NB4 (cell line): Measurements from ENCODE around the gene SH3PXD2A.

ENCODE experiments used
- DNase-seq: peaks from one replicate; pipeline ENCODE4 v3.0.0; 2010; ENCODE audit warnings: low read depth
- H3K4me3 ChIP-seq: one replicate; pipeline ENCODE4 v1.5.1; 2011; ENCODE audit warnings: mild to moderate bottlenecking, low read depth, low read length, moderate library complexity
- CTCF ChIP-seq: IDR thresholded peaks from one replicate; pipeline ENCODE4 v1.5.1; 2012; ENCODE audit warnings: low read depth, low read length
- MAX ChIP-seq: IDR thresholded peaks from 2 replicates; pipeline ENCODE4 v1.6.1; 2011; ENCODE audit warnings: low read depth, low read length
- MYC ChIP-seq: IDR thresholded peaks from 2 replicates; pipeline ENCODE4 v1.6.1; 2011; ENCODE audit warnings: low read depth, low read length
- POLR2A ChIP-seq: IDR thresholded peaks from 2 replicates; pipeline ENCODE4 v1.6.1; 2011; ENCODE audit warnings: mild to moderate bottlenecking; ENCODE audit not compliant: insufficient read length; ENCODE audit errors: extremely low read depth

SH3PXD2A gene

DNA sequence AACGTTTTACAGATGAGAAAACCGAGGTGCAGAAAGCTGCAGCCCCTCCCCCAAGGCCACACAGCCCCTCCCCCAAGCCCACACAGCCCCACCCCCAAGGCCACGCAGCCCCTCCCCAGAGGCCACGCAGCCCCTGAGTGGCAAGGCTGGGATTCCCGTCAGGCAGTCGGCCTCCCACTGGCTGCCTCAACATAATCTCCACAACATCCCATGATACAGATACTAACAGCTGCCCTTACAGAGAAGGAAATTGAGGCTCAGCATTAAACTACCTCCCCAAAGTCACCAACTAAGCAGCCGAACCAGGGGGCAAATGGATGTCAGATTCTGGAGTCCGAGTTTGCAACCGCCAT, 15.9 kb downstream of the SH3PXD2A start:
- TF ChIP-seq CTCF = no peak
- TF ChIP-seq MYC = no peak
- no peak for TF ChIP-seq POLR2A
- TF ChIP-seq MAX = no peak
- H3K4me3 ChIP-seq = no peak overlapping the region
- DNase-seq = no peak

DNA sequence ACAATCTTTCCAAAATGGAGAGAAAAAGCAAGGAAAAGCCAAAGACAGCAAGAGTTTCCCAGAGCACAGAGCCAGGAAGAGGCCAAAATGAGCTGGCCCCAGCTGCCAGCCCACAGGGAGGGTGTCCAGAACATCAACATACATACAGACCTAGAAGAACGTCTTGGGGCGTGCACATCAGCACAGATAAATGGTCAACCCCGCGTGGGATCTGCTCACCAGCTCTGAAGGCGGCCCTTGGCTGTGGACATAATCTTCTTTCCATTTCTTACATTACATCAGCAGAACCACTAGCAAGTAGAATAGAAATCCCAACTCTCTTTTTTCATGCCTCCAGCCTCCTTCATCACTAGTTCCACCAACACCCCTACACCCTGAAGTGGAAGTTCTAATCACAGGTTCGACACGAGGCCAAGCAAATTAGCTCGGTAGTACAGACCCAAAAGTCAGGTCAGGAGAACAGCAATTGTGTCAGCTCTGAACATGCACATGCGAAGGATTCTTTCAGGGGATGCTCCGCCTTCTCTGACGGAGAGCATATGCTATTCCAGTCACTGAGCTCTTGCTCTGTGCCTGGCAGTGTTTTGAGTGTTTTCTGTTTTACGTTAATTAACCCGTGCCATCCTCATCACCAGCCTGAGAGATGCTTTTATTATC, 16.4 kb downstream of the SH3PXD2A start:
- no peak overlapping the region for H3K4me3 ChIP-seq
- no peak for DNase-seq
- TF ChIP-seq MYC = no peak
- no peak for TF ChIP-seq POLR2A
- no peak for TF ChIP-seq MAX
- TF ChIP-seq CTCF = no peak

DNA sequence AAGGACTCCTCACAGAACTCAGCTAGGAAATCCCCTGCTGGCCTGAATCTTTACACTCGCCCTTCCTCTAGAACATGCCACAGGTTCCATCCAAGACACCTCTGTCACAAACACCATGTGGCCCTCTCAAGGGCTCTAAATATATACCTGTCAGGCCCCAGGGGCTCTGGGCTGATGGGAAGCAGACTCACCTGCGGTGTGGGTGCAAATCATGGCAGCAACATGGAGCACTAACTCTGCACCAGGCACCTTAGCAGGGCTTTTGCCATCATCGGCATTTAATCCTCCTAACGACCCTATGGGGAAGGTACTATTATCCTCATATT, 17.3 kb downstream of the SH3PXD2A start:
- TF ChIP-seq POLR2A = no peak
- no peak for DNase-seq
- no peak overlapping the region for H3K4me3 ChIP-seq

- TF ChIP-seq MYC (no peak), POLR2A (no peak), CTCF (no peak), MAX (no peak)
- no peak for DNase-seq
- no peak overlapping the region for H3K4me3 ChIP-seq
Observed at GRCh38 chr10:103837370-103838069, 17.9 kb downstream of the SH3PXD2A start.

- H3K4me3 ChIP-seq = no peak overlapping the region
- no peak for DNase-seq
Observed at GRCh38 chr10:103836861-103837260, 18.5 kb downstream of the SH3PXD2A start.

More at GRCh38 chr10:103836861-103837260, 18.5 kb downstream of the SH3PXD2A start:
- no peak for TF ChIP-seq CTCF
- no peak for TF ChIP-seq MYC
- TF ChIP-seq POLR2A = no peak
- TF ChIP-seq MAX = no peak
